HG03457 (cell line): Measurements from ENCODE around the gene SLC13A3.

Experiments used
- ATAC-seq: cut with Tn5 transposase; IDR thresholded peaks from one replicate; pipeline ENCODE4 v1.9.1; 2021; ENCODE audit warnings: moderate number of reproducible peaks; ENCODE audit not compliant: unreplicated experiment

The SLC13A3 gene

GRCh38 chr20:46660487-46660886, 9.2 kb upstream of the SLC13A3 start:
- no peak for ATAC-seq

DNA sequence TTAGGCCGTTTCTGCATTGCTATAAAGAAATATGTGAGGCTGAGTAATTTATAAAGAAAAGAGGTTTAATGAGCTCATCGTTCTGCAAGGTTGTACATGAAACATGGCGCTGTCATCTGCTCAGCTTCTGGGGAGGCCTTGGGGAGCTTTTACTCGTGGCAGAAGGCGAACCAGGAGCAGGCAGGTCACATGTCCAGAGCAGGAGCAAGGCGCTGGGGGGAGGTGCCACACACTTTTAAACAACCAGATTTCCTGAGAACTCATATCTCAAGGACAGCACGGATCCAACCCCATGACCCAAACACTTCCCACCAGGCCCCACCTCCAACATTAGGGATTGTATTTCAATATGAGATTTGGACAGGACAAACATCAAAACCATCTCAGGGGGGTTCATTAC, 6.4 kb upstream of the SLC13A3 start:
- ATAC-seq = no peak

DNA sequence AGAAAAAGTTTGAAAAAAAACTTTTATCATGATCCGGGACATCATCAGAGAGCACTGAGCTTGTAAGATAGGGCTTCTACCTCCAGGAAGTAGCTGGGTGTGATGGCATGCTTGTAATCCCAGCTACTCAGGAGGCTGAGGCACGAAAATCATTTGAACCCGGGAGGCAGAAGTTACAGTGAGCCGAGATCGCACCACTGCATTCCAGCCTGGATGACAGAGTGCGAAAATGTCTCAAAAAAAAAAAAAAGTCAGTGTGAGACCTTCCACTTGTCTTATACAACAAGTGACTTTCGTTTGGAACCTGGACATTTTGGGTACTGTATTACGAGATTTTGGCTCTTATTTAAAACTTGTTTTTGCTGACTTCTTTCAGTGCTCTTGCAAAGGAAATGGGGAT, 5.9 kb upstream of the SLC13A3 start:
- ATAC-seq = no peak

- ATAC-seq = no peak
Observed at GRCh38 chr20:46652699-46653098, 1.4 kb upstream of the SLC13A3 start.

DNA sequence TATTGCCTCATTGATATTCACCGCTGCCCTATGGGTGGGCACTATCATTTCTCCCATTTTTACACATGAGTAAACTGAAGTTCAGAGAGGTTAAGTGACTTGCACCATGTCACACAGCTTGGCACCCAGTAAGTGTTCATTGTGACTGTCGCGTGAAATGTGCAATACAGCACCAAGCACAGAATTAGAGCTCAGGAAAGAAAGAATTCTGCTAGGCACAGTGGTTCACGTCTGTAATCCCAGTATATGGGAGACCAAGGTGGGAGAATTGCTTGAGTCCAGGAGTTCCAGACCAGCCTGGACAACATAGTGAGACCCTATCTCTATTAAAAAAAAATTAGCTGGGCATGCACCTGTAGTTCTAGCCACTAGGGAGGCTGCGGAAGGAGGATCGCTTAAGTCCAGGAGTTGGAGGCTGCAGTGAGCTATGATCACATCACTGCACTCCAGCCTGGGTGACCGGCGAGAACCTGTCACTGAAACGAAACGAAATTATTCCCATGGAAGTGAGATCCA, 626 bp downstream of the SLC13A3 start:
- ATAC-seq = no peak

- ATAC-seq = no peak
Observed at GRCh38 chr20:46649965-46650542, 1.2 kb downstream of the SLC13A3 start.

DNA sequence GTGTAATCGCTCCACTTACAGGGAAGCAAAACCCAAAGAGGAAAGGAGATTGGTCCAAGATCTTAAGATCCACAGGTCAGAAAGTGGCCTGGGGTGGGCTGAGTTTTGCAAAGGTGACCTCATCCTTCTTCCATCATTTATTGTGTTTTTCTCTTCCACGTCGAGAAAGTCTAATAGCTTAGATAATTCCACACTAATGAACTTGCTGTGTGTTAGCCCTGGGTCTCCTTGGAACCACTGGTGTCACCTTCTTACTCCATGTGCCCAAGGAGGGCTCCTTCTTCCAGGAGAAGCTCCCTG, 1.7 kb downstream of the SLC13A3 start:
- no peak for ATAC-seq

GRCh38 chr20:46648903-46649649, 2.2 kb downstream of the SLC13A3 start:
- no peak for ATAC-seq

DNA sequence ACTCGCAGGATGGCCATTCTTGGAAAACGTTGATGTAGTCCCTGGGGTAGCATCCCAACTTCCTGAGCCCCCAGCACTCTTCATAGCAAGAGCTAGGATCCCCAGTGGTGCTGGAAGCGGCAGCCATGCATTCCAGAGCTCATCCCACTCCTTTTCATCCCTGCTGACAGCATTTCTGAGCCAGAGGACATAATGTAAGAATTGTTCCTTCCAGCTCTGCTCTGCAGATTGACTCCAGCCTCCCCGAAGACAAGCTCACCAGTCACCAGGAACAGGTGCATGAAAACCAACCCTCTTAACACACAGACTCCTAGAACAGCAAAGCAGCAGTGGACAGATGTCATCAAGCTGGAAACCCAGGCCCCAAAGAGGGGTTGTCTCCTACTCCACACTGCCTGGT, 3.8 kb downstream of the SLC13A3 start:
- ATAC-seq = no peak

DNA sequence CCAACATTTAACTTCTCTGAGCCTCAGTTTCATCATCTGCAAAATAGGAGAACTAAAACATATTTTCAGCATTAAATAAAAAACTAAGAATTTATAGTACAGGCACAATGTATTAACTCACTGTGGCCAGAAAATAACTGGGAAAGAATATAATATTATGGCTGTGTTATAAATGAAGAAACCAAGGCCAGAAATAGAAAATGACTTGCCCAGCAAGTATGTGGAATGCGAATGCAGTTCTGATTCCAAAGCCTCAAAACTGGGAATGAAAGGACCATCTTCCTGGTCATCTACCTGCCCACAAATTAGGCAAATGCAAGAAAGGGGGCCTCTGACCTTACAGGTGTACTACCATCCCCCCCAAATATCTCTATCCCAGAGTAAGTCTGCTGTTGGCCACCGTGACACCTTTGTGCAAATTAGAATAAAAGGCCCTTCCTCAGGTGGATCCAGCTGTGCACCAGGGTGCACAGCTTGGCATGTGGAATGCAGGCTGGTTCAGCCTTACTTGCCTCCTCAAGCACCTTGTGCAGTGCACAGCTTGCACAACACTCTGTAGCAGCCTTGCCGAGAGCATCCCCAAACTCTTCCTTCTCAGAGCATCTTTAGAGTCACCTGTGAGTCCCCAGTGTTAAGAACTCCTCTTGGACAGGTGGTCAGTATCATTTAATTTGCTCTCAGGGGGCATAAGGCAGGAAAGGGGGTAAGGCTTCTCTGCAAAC, 4.4 kb downstream of the SLC13A3 start:
- no peak for ATAC-seq

DNA sequence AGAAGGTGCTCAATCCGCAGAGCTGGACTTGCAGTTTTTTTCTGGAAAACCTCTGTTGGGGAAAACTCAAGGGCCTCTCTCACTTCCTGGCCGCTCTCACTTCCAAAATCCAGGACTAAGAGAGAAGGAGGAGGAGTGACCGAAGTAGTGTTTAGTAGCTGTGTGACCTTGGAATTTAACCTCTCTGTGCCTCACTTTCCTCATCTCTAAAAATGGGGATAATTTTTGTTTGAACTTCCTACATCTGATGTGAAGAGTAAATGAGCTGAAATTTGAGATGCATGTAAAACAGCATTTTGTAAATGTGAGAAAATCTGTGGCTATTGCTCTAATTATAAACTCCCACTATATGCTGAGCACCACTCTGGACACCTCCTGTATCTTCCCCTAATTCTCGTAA, 5.1 kb downstream of the SLC13A3 start:
- no peak for ATAC-seq

- ATAC-seq = no peak
Observed at GRCh38 chr20:46644733-46645132, 6.5 kb downstream of the SLC13A3 start.

DNA sequence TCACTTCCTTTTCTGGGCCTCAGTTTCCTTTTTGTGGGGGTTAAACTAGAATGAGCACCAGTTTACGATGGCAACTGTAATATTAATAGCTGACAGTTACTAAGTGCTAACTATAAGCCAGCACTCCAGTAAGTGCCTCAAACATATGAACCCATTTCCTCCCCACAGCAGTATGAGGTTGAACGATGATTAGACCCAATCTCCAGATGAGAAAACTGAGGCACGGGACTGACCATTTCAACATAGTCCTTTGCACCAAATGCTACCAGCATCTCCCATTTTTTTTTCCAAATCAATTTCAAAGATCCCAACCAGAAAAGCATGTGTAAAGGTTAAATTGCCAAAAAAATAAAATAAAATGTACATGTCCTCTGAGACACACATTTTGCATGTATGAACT, 7.1 kb downstream of the SLC13A3 start:
- ATAC-seq = no peak

GRCh38 chr20:46642969-46643343, 8.3 kb downstream of the SLC13A3 start:
- ATAC-seq = no peak

DNA sequence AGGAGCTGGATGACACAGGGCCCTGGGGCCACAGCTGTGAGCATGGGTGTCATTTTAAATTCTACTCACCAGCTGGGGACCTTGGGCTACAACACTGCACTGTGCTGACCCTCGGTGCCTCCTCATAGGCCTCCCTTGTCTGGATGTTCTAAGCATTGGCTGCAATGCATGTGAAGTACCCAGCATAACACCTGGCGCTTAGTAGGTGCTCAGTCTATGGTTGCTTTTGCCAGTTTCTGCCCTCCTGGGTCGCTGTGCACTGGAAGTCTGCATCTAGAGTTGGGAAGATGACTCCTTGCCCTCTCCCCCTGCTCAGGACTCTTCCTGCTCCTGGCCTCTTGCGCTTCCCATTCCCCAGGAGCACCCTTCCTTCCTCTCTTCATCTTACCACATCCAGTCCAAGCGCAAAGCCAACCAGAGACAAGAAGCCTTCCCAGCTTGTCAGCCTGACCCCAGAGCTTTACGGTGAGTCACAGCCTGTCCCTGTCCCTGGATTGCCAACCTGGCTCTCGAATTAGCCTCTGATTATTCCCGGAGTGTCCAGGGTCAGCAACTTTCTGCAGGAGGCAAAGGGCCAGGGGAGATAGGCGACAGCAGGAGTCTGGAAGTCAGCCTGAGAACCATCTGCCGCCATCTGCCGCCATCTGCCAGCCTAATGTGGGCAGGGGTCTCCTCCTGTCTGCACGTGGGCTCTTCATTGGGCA, 8.8 kb downstream of the SLC13A3 start:
- no peak for ATAC-seq

GRCh38 chr20:46641424-46641823, 9.8 kb downstream of the SLC13A3 start:
- no peak for ATAC-seq

GRCh38 chr20:46640536-46641311, 10.5 kb downstream of the SLC13A3 start:
- ATAC-seq = no peak

- ATAC-seq = no peak
Observed at GRCh38 chr20:46640044-46640443, 11.2 kb downstream of the SLC13A3 start.

DNA sequence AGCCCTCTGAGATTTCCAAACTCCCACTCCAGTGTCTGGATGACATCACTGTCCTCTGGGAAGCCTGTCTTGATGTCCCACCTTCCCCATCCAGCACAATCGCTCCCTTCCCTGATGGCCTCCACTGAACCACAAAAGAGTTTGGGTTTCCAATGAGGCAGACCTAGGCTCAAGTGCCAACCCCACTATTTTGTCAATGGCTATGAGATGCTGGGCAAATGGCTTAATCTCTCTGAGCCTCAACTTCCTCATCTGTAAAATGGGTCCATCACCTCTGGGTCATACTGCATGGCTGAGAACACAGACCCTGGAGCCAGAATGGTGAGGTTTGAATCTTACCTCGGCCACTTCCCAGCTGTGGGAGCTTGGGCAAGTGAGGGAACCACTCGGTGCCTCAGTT, 11.7 kb downstream of the SLC13A3 start:
- no peak for ATAC-seq

- no peak for ATAC-seq
Observed at GRCh38 chr20:46638898-46639274, 12.4 kb downstream of the SLC13A3 start.
